ENCODE data around the gene CMIP.

DNA sequence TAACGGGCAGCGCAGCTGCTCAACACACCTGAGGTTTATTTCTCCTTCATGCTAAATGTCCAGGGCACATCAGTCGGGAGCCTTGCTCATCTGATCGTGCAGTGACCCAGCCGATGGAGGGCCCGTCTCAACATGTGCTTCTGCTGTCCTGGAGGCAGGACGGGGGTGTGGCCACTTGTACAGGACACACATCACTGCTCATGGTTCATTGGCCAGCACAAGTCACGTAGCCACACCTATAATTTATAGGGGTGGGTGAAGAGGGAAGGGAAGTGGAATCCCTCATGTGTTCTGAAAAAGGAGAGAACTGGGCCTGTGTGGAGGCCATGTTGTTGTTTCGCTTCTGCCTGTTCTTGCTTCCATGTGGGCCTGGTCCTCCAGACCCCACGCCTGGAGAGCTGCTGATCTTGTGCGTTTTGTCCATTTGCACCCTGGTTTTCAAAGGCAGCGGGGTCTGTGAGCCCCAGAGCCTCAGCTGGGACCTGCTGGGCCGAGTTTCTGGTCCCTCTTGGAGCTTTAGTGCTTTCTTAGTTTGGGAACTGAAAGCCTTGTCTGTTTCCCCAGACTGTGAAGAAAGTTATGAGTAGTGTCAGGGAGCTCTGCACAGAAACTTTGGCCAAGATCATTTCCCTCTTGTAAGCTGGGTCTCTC, 60.5 kb downstream of the CMIP start:
- no peak for TF ChIP-seq ZBTB7A (IDR thresholded peaks at IDR 0.05; ENCODE audit: low read depth)
- TF ChIP-seq USF1 (IDR thresholded peaks at IDR 0.05), result no peak
- TF ChIP-seq TEAD4 (IDR thresholded peaks at IDR 0.05), result no peak
- TF ChIP-seq EP300 (IDR thresholded peaks at IDR 0.05; ENCODE audit: borderline replicate concordance), result no peak
- TF ChIP-seq, protein P1, sequence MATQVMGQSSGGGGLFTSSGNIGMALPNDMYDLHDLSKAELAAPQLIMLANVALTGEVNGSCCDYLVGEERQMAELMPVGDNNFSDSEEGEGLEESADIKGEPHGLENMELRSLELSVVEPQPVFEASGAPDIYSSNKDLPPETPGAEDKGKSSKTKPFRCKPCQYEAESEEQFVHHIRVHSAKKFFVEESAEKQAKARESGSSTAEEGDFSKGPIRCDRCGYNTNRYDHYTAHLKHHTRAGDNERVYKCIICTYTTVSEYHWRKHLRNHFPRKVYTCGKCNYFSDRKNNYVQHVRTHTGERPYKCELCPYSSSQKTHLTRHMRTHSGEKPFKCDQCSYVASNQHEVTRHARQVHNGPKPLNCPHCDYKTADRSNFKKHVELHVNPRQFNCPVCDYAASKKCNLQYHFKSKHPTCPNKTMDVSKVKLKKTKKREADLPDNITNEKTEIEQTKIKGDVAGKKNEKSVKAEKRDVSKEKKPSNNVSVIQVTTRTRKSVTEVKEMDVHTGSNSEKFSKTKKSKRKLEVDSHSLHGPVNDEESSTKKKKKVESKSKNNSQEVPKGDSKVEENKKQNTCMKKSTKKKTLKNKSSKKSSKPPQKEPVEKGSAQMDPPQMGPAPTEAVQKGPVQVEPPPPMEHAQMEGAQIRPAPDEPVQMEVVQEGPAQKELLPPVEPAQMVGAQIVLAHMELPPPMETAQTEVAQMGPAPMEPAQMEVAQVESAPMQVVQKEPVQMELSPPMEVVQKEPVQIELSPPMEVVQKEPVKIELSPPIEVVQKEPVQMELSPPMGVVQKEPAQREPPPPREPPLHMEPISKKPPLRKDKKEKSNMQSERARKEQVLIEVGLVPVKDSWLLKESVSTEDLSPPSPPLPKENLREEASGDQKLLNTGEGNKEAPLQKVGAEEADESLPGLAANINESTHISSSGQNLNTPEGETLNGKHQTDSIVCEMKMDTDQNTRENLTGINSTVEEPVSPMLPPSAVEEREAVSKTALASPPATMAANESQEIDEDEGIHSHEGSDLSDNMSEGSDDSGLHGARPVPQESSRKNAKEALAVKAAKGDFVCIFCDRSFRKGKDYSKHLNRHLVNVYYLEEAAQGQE (IDR thresholded peaks at IDR 0.05; ENCODE audit: low read depth), result no peak
- TF ChIP-seq CREB1 (IDR thresholded peaks at IDR 0.05; ENCODE audit: low read depth), result no peak
- TF ChIP-seq EGR1 (IDR thresholded peaks at IDR 0.05), result no peak
- TF ChIP-seq TCF12 (IDR thresholded peaks at IDR 0.05; ENCODE audit: low read depth), result no peak
- no peak for TF ChIP-seq TAF1 (IDR thresholded peaks at IDR 0.05; ENCODE audit: low read depth)
- TF ChIP-seq FOXM1 (IDR thresholded peaks at IDR 0.05; ENCODE audit: borderline replicate concordance, low read depth), result no peak
- TF ChIP-seq YY1 (IDR thresholded peaks at IDR 0.05; ENCODE audit: low read depth), result no peak
- no peak for TF ChIP-seq NFIC (IDR thresholded peaks at IDR 0.05)
